GM18858 (cell line): ENCODE results near the gene KIRREL1.

Experiments
- ATAC-seq: cut with Tn5 transposase; IDR thresholded peaks from one replicate; pipeline ENCODE4 v1.9.1; 2021; ENCODE audit not compliant: unreplicated experiment

Gene KIRREL1

GRCh38 chr1:158005224-158005623, 11.8 kb downstream of the KIRREL1 start:
- ATAC-seq, result no peak

- no peak for ATAC-seq
Observed at GRCh38 chr1:158007180-158007579, 13.7 kb downstream of the KIRREL1 start.

- ATAC-seq, result no peak
Observed at GRCh38 chr1:158007667-158008386, 14.4 kb downstream of the KIRREL1 start.

- no peak for ATAC-seq
Observed at GRCh38 chr1:158008630-158009029, 15.2 kb downstream of the KIRREL1 start.

- no peak for ATAC-seq
Observed at GRCh38 chr1:158011714-158012113, 18.3 kb downstream of the KIRREL1 start.

GRCh38 chr1:158013840-158014730, 20.6 kb downstream of the KIRREL1 start:
- ATAC-seq, result no peak

- no peak for ATAC-seq
Observed at GRCh38 chr1:158014731-158015320, 21.4 kb downstream of the KIRREL1 start.

GRCh38 chr1:158016651-158017335, 23.3 kb downstream of the KIRREL1 start:
- ATAC-seq, result no peak

GRCh38 chr1:158017800-158018595, 24.6 kb downstream of the KIRREL1 start:
- ATAC-seq, result no peak

- ATAC-seq, result no peak
Observed at GRCh38 chr1:158019171-158019868, 25.9 kb downstream of the KIRREL1 start.

- no peak for ATAC-seq
Observed at GRCh38 chr1:158020259-158020885, 26.9 kb downstream of the KIRREL1 start.

- ATAC-seq, result no peak
Observed at GRCh38 chr1:158020886-158021620, 27.6 kb downstream of the KIRREL1 start.

GRCh38 chr1:158021721-158022120, 28.3 kb downstream of the KIRREL1 start:
- no peak for ATAC-seq

GRCh38 chr1:158022554-158023312, 29.3 kb downstream of the KIRREL1 start:
- ATAC-seq, result no peak

- ATAC-seq, result no peak
Observed at GRCh38 chr1:158024737-158025136, 31.3 kb downstream of the KIRREL1 start.

- ATAC-seq, result no peak
Observed at GRCh38 chr1:158025576-158026230, 32.3 kb downstream of the KIRREL1 start.

- ATAC-seq, result no peak
Observed at GRCh38 chr1:158026651-158027050, 33.2 kb downstream of the KIRREL1 start.
